COLO668 (cell line): ENCODE measurements around the gene MAOB.
"Not testable (repeated sequence)": the region's sequence is repeated elsewhere in the genome, so short reads cannot be mapped to it uniquely, and the experiment has no call there.

Experiments used
- DNase-seq: peaks from one replicate; lab custom pipeline; 2025; ENCODE audit not compliant: unreplicated experiment; lab: John Stamatoyannopoulos, UW

The MAOB gene

GRCh38 chrX:43758044-43758443 is 124.2 kb downstream of the MAOB start:
- DNase-seq, result no peak

- no peak for DNase-seq
These were observed 126.2 kb downstream of the MAOB start for GRCh38 chrX:43756076-43756475.

DNA sequence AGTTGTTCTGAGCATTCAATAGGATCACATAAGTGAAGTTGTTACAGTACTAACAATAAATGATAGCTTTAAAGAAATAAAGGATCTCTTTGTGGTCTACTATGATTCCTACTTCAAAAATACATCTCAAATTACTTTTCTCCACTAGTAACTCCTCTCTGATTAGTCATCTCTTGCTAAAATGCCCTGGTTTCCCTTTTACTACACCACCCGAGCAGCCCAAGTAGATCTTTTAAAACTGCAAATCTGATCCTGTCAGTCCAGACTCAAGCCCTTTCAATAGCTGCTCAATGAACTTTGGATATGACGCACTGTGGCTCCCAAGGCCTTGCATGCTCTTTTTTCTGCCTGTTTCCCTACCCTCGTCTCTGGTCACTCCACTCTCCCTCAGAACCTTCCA is 128.6 kb downstream of the MAOB start:
- DNase-seq, result no peak

- peak; percentile 1 for DNase-seq
These were observed 132.0 kb downstream of the MAOB start for GRCh38 chrX:43750248-43750676.

DNA sequence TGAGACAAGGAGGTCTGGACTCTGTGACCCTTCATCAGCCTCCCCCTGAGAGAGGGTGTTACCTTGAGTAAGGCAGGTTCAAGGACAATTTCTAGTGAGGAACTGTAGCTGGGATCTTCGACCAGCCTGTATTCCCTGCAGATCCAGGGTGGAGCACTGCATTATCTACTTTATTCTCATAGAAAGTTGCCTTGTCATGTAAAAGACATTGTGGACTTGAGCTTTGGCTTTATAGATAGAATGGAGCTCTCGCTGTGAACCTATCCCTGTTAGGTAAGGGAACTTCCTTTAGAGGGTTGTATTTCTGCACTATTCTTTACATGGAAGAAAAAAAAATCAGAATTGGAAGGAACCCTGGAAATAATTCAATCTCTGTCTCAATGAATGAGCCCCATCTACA is 134.8 kb downstream of the MAOB start:
- no peak for DNase-seq

GRCh38 chrX:43745938-43746721 is 136.1 kb downstream of the MAOB start:
- DNase-seq, result no peak

DNA sequence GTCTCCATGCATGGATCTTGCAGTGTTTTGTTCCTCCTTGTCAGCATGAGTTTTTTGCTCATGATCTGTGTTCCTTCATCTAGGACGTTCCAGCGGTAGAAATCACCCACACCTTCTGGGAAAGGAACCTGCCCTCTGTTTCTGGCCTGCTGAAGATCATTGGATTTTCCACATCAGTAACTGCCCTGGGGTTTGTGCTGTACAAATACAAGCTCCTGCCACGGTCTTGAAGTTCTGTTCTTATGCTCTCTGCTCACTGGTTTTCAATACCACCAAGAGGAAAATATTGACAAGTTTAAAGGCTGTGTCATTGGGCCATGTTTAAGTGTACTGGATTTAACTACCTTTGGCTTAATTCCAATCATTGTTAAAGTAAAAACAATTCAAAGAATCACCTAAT is 138.0 kb downstream of the MAOB start:
- DNase-seq, result no peak

- DNase-seq, result no peak
These were observed 139.0 kb downstream of the MAOB start for GRCh38 chrX:43743100-43743822.

DNA sequence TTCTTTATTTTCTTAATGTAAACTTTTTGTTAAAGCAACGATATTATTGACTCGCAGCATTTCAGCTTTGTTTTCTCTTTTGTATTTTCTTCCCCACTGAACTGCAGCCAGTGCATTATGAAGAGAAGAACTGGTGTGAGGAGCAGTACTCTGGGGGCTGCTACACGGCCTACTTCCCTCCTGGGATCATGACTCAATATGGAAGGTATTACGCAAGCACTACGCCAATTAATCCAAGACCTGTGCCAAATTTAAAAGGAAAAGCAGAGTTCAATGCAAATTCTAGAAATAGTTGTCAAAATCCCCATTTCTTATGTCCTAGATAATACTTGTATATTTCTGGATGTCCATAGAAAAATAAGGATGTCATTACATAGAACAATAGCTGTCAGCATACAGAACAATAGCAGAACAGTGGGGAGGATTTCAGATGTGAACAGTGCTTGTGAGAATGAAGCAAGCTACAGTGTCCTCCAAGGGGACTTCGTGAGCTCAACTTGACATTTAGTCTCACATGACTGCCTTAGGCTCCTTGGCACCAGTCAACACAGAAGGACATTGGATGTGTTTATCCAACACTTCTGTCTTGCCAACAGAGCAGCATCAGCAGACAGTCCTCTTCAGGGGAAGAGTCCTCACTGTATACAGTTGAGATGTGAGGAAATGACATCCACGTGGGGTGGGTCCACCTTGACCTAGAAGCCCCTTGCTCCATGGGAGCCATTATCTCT is 140.2 kb downstream of the MAOB start:
- no peak for DNase-seq

DNA sequence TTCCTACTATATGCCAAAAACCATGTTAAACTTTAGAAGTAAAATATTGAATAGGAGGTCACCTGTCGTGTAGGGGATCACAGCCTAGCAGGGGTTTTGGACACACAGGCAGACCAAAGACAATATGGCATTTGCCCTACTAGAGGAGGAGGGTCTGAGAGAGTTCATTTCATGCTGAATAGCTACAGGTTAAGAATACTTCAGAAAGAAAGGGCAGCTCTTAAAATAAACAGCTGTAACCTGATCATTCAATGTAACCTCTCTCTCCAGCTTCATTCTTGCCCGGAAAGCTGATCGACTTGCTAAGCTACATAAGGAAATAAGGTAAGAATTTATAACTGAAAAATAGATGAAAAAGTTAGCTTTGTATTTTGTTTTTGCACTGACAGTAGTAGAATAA is 146.3 kb downstream of the MAOB start:
- no peak for DNase-seq

DNA sequence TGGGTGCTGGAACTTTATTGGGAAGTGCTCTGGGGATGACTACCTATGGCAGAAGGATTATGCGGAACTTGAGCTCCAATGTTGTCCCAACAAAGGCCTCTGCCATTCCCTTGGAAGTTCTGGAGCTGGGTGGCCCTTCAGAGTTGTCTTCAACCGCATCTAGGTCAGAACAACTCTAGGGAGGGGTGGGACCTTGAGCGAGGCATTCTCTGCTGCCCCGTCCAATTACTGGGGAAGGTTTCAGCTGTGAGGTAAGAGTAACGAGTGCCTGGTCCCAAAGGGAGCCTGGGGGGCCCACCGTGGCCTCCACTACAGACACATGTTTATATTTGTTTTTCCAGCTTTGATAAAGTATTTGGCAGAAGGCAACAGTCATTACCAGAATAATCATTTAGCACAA is 146.7 kb downstream of the MAOB start:
- no peak for DNase-seq

- DNase-seq, result no peak
These were observed 147.8 kb downstream of the MAOB start for GRCh38 chrX:43734444-43734843.

- no peak for DNase-seq
These were observed 148.6 kb downstream of the MAOB start for GRCh38 chrX:43733699-43734098.

- no peak for DNase-seq
These were observed 151.2 kb downstream of the MAOB start for GRCh38 chrX:43731086-43731485.

GRCh38 chrX:43728966-43729365 is 153.3 kb downstream of the MAOB start:
- no peak for DNase-seq

DNA sequence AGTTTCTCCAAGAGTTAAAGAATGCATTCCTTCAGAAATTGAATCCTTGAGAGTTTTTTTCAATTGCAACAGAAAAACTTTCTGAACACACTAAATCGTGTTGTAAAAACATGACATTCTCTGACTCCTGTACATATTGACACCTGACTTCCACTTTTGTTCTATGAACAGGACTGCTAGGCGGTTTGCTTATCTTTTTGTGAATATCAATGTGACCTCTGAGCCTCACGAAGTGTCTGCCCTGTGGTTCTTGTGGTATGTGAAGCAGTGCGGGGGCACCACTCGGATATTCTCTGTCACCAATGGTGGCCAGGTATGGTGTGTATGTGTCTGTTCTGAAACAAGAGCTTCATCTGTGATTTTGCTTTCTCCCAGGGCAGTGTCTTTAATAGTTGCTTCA is 154.2 kb downstream of the MAOB start:
- no peak for DNase-seq

DNA sequence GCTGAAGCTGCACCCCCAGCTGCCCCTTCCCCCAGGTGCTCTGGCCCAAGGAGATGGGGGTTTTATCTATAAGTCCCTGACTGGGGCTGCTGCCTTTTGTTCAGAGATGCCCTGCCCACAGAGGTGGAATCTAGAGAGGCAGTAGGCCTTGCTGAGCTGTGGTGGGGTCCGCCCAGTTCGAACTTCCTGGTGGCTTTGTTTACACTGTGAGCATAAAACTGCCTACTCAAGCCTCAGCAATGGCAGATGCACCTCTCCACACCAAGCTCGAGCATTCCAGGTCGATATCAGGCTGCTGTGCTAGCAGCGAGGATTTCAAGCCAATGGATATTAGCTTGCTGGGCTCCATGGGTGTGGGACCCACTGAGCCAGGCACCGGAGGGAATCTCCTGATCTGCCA is 155.0 kb downstream of the MAOB start:
- not testable (repeated sequence) for DNase-seq

GRCh38 chrX:43725227-43725626 is 157.0 kb downstream of the MAOB start:
- DNase-seq, result not testable (repeated sequence)

DNA sequence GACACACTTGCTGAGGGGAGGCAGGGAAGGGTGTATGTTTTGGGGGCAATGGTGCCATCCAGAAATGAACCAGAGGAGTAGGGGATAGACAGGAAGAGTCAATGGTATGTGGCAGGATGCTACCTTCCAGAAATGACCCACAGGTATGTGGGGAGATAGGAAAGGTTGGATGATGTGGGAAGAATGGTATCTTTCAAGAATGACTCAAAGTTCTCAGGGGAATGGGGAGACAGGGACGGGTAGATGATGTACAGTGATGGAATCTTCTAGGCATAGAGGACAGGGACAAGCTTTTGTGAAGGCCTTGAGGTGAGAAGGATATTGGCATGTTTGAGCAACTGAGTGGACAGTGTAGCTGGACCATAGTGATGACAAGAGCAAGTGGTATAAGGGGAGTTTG is 161.3 kb downstream of the MAOB start:
- no peak for DNase-seq

- DNase-seq, result no peak
These were observed 162.2 kb downstream of the MAOB start for GRCh38 chrX:43720082-43720481.

GRCh38 chrX:43718956-43719355 is 163.3 kb downstream of the MAOB start:
- DNase-seq, result no peak

DNA sequence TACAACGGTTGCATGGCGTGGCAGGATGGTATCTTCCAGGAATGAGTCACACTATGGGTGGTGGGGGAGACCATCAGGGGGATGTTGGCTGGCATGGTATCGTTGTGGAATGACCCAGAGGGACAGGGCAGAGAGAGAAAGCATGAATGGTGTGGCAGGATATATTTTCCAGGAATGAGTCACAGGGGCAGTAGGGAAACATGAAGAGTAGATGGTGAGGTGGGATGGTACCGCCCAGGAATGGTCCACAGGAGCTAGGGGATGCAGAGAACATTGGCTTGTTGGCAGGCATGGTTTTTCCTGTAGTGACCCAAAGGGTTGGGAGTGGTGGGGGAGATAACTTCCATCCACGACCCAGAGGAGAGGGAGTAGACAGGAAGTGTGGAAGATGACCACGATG is 163.7 kb downstream of the MAOB start:
- DNase-seq, result no peak
